Measurements from ENCODE around the gene PARD3B. TPM values are rescaled to one million over a fixed set of nuclear protein-coding genes. Genes with fewer than 3 reads are reported as not detected.

Gene PARD3B
- total RNA-seq, 1 experiment from 2014 or later: 6.4 TPM

DNA sequence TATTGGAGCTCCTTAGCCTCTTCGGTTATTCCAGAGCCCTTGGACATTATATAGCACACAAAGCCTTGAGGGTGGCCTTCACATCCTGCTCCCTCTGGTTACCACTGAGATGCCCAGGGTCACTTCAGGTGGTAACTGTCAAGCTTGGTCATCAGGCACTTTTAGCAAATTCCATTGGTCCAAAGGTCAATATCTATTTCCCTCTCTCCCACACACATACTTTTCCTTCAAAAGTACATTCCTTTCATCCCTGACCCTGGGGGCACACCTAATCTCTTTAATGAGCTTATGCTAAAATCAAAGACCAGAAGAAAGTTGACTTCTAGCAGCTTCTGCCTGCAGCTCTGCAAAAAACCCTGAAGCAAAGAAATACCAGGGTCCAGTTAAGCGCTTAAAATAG, 965.1 kb downstream of the PARD3B start:
- Mint-ChIP-seq H3K36me3 (ENCODE audit: insufficient read depth in 1 of 3, low read depth in 3 of 3) (no peaks in the 10 kb centered on the region; a peak in 3 of 7 replicates), H3K4me3 (no peak overlapping the region)
- no CpG with 5 or more reads among the region's 2 CpGs for WGBS (ENCODE audit: extremely low coverage, insufficient read length, low lambda C conversion rate)

More for the DNA sequence above, 965.1 kb downstream of the PARD3B start:
- Histone ChIP-seq H3T11ph (ENCODE audit: low read length) (no peak overlapping the region), H3K27ac (ENCODE audit: insufficient read length, low read depth, low read length) (no peak overlapping the region), H3K23me2 (ENCODE audit: insufficient read length, low read depth, low read length, poor library complexity, severe bottlenecking) (no peaks in the 10 kb centered on the region), H3K27me3 (ENCODE audit: insufficient read depth, low read length) (no peaks in the 10 kb centered on the region), H3K18ac (ENCODE audit: insufficient read length, low read depth, low read length) (no peak overlapping the region), H2BK20ac (ENCODE audit: low read depth, low read length, poor library complexity, severe bottlenecking) (no peak overlapping the region), H2AK5ac (ENCODE audit: insufficient read length, low read length) (no peak overlapping the region), H4K91ac (ENCODE audit: insufficient read length, low read depth, low read length) (no peak overlapping the region), H3K4me1 (ENCODE audit: insufficient read depth, low read length) (no peaks in the 10 kb centered on the region), H3K4ac (ENCODE audit: low read depth, low read length) (no peak overlapping the region), H3K56ac (ENCODE audit: insufficient read length, low read depth, low read length) (no peak overlapping the region), H4K8ac (replicated peaks; ENCODE audit: insufficient read length, low read depth, low read length) (no peak overlapping the region), H3K9ac (ENCODE audit: extremely low read depth, insufficient read length, low read length) (no peak overlapping the region), H3K4me2 (ENCODE audit: insufficient read depth, insufficient read length, low read length) (no peak overlapping the region), H2BK12ac (ENCODE audit: insufficient read length, low read depth, low read length) (no peak overlapping the region), H3K79me1 (ENCODE audit: insufficient read depth, low read depth, low read length, poor library complexity, severe bottlenecking) (no peaks in the 10 kb centered on the region), H4K20me1 (ENCODE audit: control insufficient read depth, insufficient read depth, insufficient read length) (no peaks in the 10 kb centered on the region), H2BK15ac (ENCODE audit: low read depth, low read length) (no peak overlapping the region), H2BK120ac (ENCODE audit: low read depth, low read length, poor library complexity, severe bottlenecking) (no peak overlapping the region), H3K9me3 (ENCODE audit: control insufficient read depth, low read depth, low read length) (no peaks in the 10 kb centered on the region), H4K5ac (ENCODE audit: insufficient read length, low read depth, low read length) (no peak overlapping the region), H2BK5ac (ENCODE audit: insufficient read length, low read length) (no peak overlapping the region), H3K14ac (ENCODE audit: insufficient read depth, low read length) (no peak overlapping the region), H3K79me2 (ENCODE audit: insufficient read depth, low read length) (no peaks in the 10 kb centered on the region), H2AFZ (ENCODE audit: low read length) (no peak overlapping the region), H3K23ac (ENCODE audit: insufficient read length, low read depth, low read length) (no peak overlapping the region)
- no peak for DNase-seq
- Mint-ChIP-seq H3K27me3 (ENCODE audit: low read depth) (no peaks in the 10 kb centered on the region), H3K27ac (no peak overlapping the region), H3K4me1 (peaks cover 18 to 19% of the 10 kb centered on the region in 2 experiments), H3K9me3 (peaks cover 0 to 3% of the 10 kb centered on the region in 2 experiments; a peak in 2 of 5 replicates)
- TF ChIP-seq, protein P1, sequence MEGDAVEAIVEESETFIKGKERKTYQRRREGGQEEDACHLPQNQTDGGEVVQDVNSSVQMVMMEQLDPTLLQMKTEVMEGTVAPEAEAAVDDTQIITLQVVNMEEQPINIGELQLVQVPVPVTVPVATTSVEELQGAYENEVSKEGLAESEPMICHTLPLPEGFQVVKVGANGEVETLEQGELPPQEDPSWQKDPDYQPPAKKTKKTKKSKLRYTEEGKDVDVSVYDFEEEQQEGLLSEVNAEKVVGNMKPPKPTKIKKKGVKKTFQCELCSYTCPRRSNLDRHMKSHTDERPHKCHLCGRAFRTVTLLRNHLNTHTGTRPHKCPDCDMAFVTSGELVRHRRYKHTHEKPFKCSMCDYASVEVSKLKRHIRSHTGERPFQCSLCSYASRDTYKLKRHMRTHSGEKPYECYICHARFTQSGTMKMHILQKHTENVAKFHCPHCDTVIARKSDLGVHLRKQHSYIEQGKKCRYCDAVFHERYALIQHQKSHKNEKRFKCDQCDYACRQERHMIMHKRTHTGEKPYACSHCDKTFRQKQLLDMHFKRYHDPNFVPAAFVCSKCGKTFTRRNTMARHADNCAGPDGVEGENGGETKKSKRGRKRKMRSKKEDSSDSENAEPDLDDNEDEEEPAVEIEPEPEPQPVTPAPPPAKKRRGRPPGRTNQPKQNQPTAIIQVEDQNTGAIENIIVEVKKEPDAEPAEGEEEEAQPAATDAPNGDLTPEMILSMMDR (conservative IDR thresholded peaks at IDR 0.05): no peak

Measured in H9 (cell line).